ENCODE data around the gene SLC44A4. TPM values are rescaled to one million over a fixed set of nuclear protein-coding genes. Genes with fewer than 3 reads are reported as not detected.

SLC44A4 gene
- total and polyA plus RNA-seq, 2 of the 8 experiments (the other 6 are each of a cell fraction or from before 2014, with no cell fraction given): 4.8 to 7.0 TPM

- no peak for TF ChIP-seq EP300 (IDR thresholded peaks at IDR 0.05; ENCODE audit: borderline replicate concordance in 1 of 2, low read depth in 2 of 2, low read length in 2 of 2)
These were observed 39.8 kb downstream of the SLC44A4 start (continued) for GRCh38 chr6:31838968-31839367.

Measured in H1 (cell line).